Stomach (tissue), 4 donors: ENCODE results near the gene RFC5.

Experiments
- CTCF ChIP-seq, 7 experiments: fragments of 450-650 bp in 4 of 7; fragments of 200-600 bp in 3 of 7; sonication (generic) in 3 of 7; IDR thresholded peaks; one replicate each; pipeline ENCODE4 v1.5.1; 2016 to 2019; ENCODE audit warnings: antibody characterized with exemption in 7 of 7, control low read depth in 2 of 7, mild to moderate bottlenecking in 1 of 7
- POLR2AphosphoS5 ChIP-seq, 3 donors: sonication (generic); formaldehyde crosslinking; IDR thresholded peaks; one replicate each; pipeline ENCODE4 v1.6.1; 2016; ENCODE audit warnings: antibody characterized with exemption in 3 of 3

GRCh38 chr12:117975006-117975405 lies 41.5 kb upstream of the RFC5 start:
- no peak for TF ChIP-seq POLR2AphosphoS5 (IDR thresholded peaks at IDR 0.05)
- TF ChIP-seq CTCF (IDR thresholded peaks at IDR 0.05), result no peak
